SK-N-SH treated with all-trans-retinoic acid at 6 μM for 48 hours (cell line): ENCODE data around the gene EPHB6.

Experiments used
- ZFP3 ChIP-seq: fragments of 250-450 bp; sonication (Bioruptor Pico); IDR thresholded peaks from 2 replicates; pipeline ENCODE4 v1.5.0; 2020; ENCODE audit warnings: mild to moderate bottlenecking, moderate library complexity
- ZFP30 ChIP-seq: fragments of 450-650 bp; formaldehyde crosslinking; IDR thresholded peaks from 2 replicates; pipeline ENCODE4 v1.5.0; 2022; ENCODE audit warnings: mild to moderate bottlenecking, moderate library complexity
- ZNF565 ChIP-seq: fragments of 450-650 bp; formaldehyde crosslinking; conservative IDR thresholded peaks from 2 replicates; pipeline ENCODE4 v1.5.0; 2020; ENCODE audit warnings: low read depth, mild to moderate bottlenecking, moderate library complexity
- TF ChIP-seq, protein P1 (sequence below): fragments of 250-450 bp; sonication (Bioruptor Pico); IDR thresholded peaks from 2 replicates; pipeline ENCODE4 v1.5.1; 2020; ENCODE audit warnings: low read depth, mild to moderate bottlenecking, moderate library complexity

DNA sequence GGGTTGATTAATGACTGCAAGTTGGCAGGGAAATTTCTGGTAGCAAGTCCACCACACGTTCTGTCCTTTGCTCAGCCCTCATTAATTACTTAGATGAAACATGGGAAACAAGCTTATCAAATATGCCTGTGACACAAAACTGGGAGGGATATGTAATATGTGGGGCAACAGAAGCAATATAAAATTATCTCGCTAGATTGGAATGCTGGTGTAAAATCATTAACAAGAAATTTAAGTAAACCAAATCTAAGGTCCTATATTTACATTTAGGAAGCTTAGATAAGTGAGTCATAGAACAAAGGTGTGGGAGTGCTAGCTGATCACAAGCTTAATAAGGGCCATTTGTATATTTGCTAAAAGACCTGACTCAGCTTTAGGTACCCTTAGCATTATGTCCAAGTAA, 55.2 kb downstream of the EPHB6 start:
- TF ChIP-seq ZNF565: no peak
- no peak for TF ChIP-seq ZFP30 (CRISPR knock-in tag)
- TF ChIP-seq, protein P1, sequence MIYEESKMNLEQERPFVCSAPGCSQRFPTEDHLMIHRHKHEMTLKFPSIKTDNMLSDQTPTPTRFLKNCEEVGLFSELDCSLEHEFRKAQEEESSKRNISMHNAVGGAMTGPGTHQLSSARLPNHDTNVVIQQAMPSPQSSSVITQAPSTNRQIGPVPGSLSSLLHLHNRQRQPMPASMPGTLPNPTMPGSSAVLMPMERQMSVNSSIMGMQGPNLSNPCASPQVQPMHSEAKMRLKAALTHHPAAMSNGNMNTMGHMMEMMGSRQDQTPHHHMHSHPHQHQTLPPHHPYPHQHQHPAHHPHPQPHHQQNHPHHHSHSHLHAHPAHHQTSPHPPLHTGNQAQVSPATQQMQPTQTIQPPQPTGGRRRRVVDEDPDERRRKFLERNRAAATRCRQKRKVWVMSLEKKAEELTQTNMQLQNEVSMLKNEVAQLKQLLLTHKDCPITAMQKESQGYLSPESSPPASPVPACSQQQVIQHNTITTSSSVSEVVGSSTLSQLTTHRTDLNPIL (CRISPR knock-in tag): no peak
- no peak for TF ChIP-seq ZFP3 (CRISPR knock-in tag)
